ENCODE results near the gene PDHX. TPM values are rescaled to one million over a fixed set of nuclear protein-coding genes. Genes with fewer than 3 reads are reported as not detected.

PDHX gene
- total and polyA plus RNA-seq, 2 of the 4 experiments (the other 2 are of a cell fraction): 19.8 to 26.7 TPM

GRCh38 chr11:35031867-35032266 lies 115.4 kb downstream of the PDHX start:
- H2BK15ac ChIP-seq (ENCODE audit: low read depth, low read length): peak overlapping the region; percentile 75; the same call in 2 of the 3 replicates
- no peaks in the 10 kb centered on the region for H3K36me3 ChIP-seq (ENCODE audit: control insufficient read depth, insufficient read depth, low read length)
- peak overlapping the region; percentile 1; the same call in 1 of the 2 replicates for H4K91ac ChIP-seq (ENCODE audit: insufficient read depth, low read depth, low read length)
- no peak overlapping the region for H2AFZ ChIP-seq (replicated peaks; ENCODE audit: low read length, poor library complexity)
- ATAC-seq (ENCODE audit: low read depth) (no peak), DNase-seq (peak; percentile 70)
- H3K9me1 ChIP-seq (ENCODE audit: insufficient read depth, low read length): peaks cover 19% of the 10 kb centered on the region
- H3K9ac ChIP-seq (ENCODE audit: low read depth, low read length): no peak overlapping the region
- no peak overlapping the region; the same call in 1 of the 2 replicates for H3K23ac ChIP-seq (ENCODE audit: low read depth, low read length)
- H2BK120ac ChIP-seq (ENCODE audit: low read depth, low read length): peak overlapping the region; percentile 84
- no CpG with 5 or more reads among the region's 1 CpG for WGBS, 2 experiments (ENCODE audit: extremely low coverage in 2 of 2, insufficient read length in 1 of 2)
- no peak overlapping the region for H3K27ac ChIP-seq (ENCODE audit: insufficient read depth, low read length)
- ChIA-PET POLR2A (ENCODE audit: unreplicated experiment) (no interaction called here), CTCF (interaction anchor here (1.4 kb wide), 1 partner anchor 9 kb away, joined by 5 read pairs; no protein-coding TSS in a partner anchor)
- 0 out of 4 replicates have a peak overlapping the region, but pooled peaks of 1 of the 2 experiments have one; percentile 31 for H4K8ac ChIP-seq (ENCODE audit: low read depth in 2 of 2, low read length in 2 of 2)
- peak overlapping the region; percentile 54; the same call in 1 of the 2 replicates for H2AK5ac ChIP-seq (ENCODE audit: low read depth, low read length)
- in situ Hi-C loops (cut with MboI; ENCODE audit: low sequenced_read_pairs) (no loop called here), intact Hi-C loops (cut with micrococcal nuclease) (no loop called here), dilution Hi-C loops (cut with HindIII; ENCODE audit: low sequenced_read_pairs, unreplicated experiment) (no loop called here)
- H3K9me3 ChIP-seq (ENCODE audit: control insufficient read depth, insufficient read depth, low read length): no peaks in the 10 kb centered on the region
- no peaks in the 10 kb centered on the region for H4K20me1 ChIP-seq (ENCODE audit: insufficient read depth, low read length)
- 0 out of 2 replicates have a peak, but pooled peaks have one; percentile 9 for TF ChIP-seq BHLHE40 (IDR thresholded peaks at IDR 0.05; ENCODE audit: low read depth, low read length)
- TF ChIP-seq CTCF (conservative IDR thresholded peaks at IDR 0.05; ENCODE audit: low read depth, low read length): no peak
- TF ChIP-seq POLR2A (IDR thresholded peaks at IDR 0.05; ENCODE audit: low read depth, low read length): no peak
- peak; percentile 11; the same call in 1 of the 2 replicates for TF ChIP-seq FOS (IDR thresholded peaks at IDR 0.05; ENCODE audit: low read depth, low read length)
- TF ChIP-seq CHD1 (IDR thresholded peaks at IDR 0.05; ENCODE audit: low read depth, low read length): no peak
- TF ChIP-seq USF2 (IDR thresholded peaks at IDR 0.05; ENCODE audit: low read depth, low read length): no peak
- TF ChIP-seq RAD21 (IDR thresholded peaks at IDR 0.05; ENCODE audit: low read length): no peak
- no peak for TF ChIP-seq RCOR1 (IDR thresholded peaks at IDR 0.05; ENCODE audit: insufficient replicate concordance, low read length)
- no peak for TF ChIP-seq MAZ (IDR thresholded peaks at IDR 0.05; ENCODE audit: borderline replicate concordance, low read depth, low read length)
- peak overlapping the region; percentile 24 for H2BK5ac ChIP-seq (ENCODE audit: low read depth, low read length, poor library complexity, severe bottlenecking)
- H3K4ac ChIP-seq (ENCODE audit: low read depth, low read length): peak overlapping the region; percentile 66; the same call in 1 of the 2 replicates
- no peak overlapping the region for H3K56ac ChIP-seq (ENCODE audit: extremely low read depth, insufficient read depth, low read length)
- H3K4me1 ChIP-seq (ENCODE audit: control insufficient read depth, insufficient read depth, low read length): peaks cover 13% of the 10 kb centered on the region
- no peaks in the 10 kb centered on the region for H3K27me3 ChIP-seq (ENCODE audit: control insufficient read depth, insufficient read depth, low read length)
- peak overlapping the region; percentile 10; the same call in 1 of the 2 replicates for H3K4me2 ChIP-seq (ENCODE audit: low read depth, low read length)
- H3K79me1 ChIP-seq (ENCODE audit: low read depth in 1 of 2, low read length in 2 of 2): peaks cover 5 to 21% of the 10 kb centered on the region in 2 experiments
- peak overlapping the region; percentile 84 for H2BK20ac ChIP-seq (ENCODE audit: low read depth, low read length)
- H3K14ac ChIP-seq (replicated peaks; ENCODE audit: low read depth, low read length): peak overlapping the region; percentile 88
- BruUV-seq (replicated peaks): no TSS peak
- H2AK9ac ChIP-seq (replicated peaks; ENCODE audit: low read depth, low read length, poor library complexity): no peak overlapping the region
- H3K18ac ChIP-seq (ENCODE audit: low read depth, low read length): peak overlapping the region; percentile 79; the same call in 1 of the 2 replicates
- no peak overlapping the region for H3K4me3 ChIP-seq (ENCODE audit: insufficient read depth, low read depth, low read length)
- H4K5ac ChIP-seq (ENCODE audit: low read depth, low read length): peak overlapping the region; percentile 19; the same call in 1 of the 2 replicates
